Lower leg skin (tissue), 4 donors: Measurements from ENCODE around the gene BAHCC1. TPM values are rescaled to one million over a fixed set of nuclear protein-coding genes. Genes with fewer than 3 reads are reported as not detected.

Experiments
- DNase-seq, 2 donors: peaks; one replicate each; pipeline ENCODE4 v3.0.0-alpha.2; 2019; ENCODE audit warnings: low spot score in 2 of 2
- H3K4me3 ChIP-seq: fragments of 200-600 bp; sonication (generic); 2 replicates; pipeline ENCODE4 v1.5.1; 2017; ENCODE audit warnings: mild to moderate bottlenecking, low read depth; ENCODE audit not compliant: poor library complexity, severe bottlenecking
- POLR2A ChIP-seq, 2 donors: fragments of 450-650 bp; IDR thresholded peaks; one replicate each; pipeline ENCODE4 v1.6.1; 2016 to 2017; ENCODE audit warnings: antibody characterized with exemption in 2 of 2, mild to moderate bottlenecking in 1 of 2, moderate library complexity in 1 of 2
- WGBS, 2 donors: methylation state at CpG; one replicate each; pipeline ENCODE4 v1.1.5; 2018; 5-methylcytosine and 5-hydroxymethylcytosine counted together
- intact Hi-C: fragments of 100-400 bp; cut with DNase I; formaldehyde crosslinking; loops from one replicate; pipeline ENCODE4 v1.15.0; 2023; ENCODE audit warnings: low total_unique reads
- total RNA-seq, 4 donors: library from RNA; depleted of rRNA; stranded (reverse); fragments of >200 nt; gene quantifications; one replicate each; pipeline ENCODE4 v1.1.0, GENCODE V29; 2016
- TF ChIP-seq, protein P1 (sequence below), 3 donors: fragments of 450-650 bp; IDR thresholded peaks; one replicate each; pipeline ENCODE4 v1.5.1; 2016; ENCODE audit warnings: antibody characterized with exemption in 3 of 3, mild to moderate bottlenecking in 3 of 3, moderate library complexity in 2 of 3

Gene BAHCC1
- total RNA-seq, 4 donors from 2014 or later, result 4.1 to 14.2 (median 10.0) TPM

GRCh38 chr17:81427173-81428120, 32.2 kb downstream of the BAHCC1 start:
- intact Hi-C loops, result no loop called here
- no peak for DNase-seq
- H3K4me3 ChIP-seq, result no peak overlapping the region
- TF ChIP-seq, protein P1, sequence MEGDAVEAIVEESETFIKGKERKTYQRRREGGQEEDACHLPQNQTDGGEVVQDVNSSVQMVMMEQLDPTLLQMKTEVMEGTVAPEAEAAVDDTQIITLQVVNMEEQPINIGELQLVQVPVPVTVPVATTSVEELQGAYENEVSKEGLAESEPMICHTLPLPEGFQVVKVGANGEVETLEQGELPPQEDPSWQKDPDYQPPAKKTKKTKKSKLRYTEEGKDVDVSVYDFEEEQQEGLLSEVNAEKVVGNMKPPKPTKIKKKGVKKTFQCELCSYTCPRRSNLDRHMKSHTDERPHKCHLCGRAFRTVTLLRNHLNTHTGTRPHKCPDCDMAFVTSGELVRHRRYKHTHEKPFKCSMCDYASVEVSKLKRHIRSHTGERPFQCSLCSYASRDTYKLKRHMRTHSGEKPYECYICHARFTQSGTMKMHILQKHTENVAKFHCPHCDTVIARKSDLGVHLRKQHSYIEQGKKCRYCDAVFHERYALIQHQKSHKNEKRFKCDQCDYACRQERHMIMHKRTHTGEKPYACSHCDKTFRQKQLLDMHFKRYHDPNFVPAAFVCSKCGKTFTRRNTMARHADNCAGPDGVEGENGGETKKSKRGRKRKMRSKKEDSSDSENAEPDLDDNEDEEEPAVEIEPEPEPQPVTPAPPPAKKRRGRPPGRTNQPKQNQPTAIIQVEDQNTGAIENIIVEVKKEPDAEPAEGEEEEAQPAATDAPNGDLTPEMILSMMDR (IDR thresholded peaks at IDR 0.05), result no peak
- no peak for TF ChIP-seq POLR2A (IDR thresholded peaks at IDR 0.05)
- 41 to 44% methylated on average over 22 to 40 of the region's 41 CpGs for whole genome bisulfite sequencing, 2 donors

GRCh38 chr17:81428121-81428515, 32.9 kb downstream of the BAHCC1 start:
- H3K4me3 ChIP-seq, result no peak overlapping the region
- WGBS, 2 donors, result 21 to 24% methylated on average over 2 to 7 of the region's 12 CpGs
- TF ChIP-seq POLR2A (IDR thresholded peaks at IDR 0.05), result no peak
- TF ChIP-seq, protein P1 (IDR thresholded peaks at IDR 0.05), result no peak
- intact Hi-C loops, result no loop called here
- DNase-seq, result no peak

DNA sequence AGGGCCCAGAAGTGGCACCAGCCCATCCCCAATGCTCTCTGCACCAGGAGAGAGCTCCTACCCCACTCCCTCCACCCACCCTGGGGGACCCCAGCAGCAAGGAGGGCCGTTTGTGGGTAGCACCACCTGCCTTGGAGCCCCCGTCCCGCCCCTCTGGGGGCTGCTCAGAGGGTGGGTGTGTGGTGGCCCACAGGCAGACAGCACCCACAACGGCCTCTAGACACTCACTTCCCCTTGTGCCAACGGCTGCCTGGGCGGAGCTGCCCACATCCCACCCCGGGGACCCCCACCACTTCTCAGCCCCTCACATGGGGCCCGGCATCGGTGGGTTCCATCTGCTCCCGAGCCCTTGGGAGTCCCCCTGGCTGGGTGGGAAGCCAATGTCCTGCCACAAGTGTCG, 33.3 kb downstream of the BAHCC1 start:
- 15 to 20% methylated on average over 7 of the region's 11 CpGs for WGBS, 2 donors
- no peak for DNase-seq
- intact Hi-C loops, result no loop called here
- TF ChIP-seq, protein P1 (IDR thresholded peaks at IDR 0.05), result no peak
- no peak for TF ChIP-seq POLR2A (IDR thresholded peaks at IDR 0.05)
- no peak overlapping the region for H3K4me3 ChIP-seq

- peak in 1 of 2 donors; percentile 95 for DNase-seq
- 2 to 15% methylated on average over 19 to 27 of the region's 41 CpGs for WGBS, 2 donors
- intact Hi-C loops, result no loop called here
- no peak overlapping the region for H3K4me3 ChIP-seq
- no peak for TF ChIP-seq POLR2A (IDR thresholded peaks at IDR 0.05)
- TF ChIP-seq, protein P1 (IDR thresholded peaks at IDR 0.05), result no peak
Measured at GRCh38 chr17:81428948-81429774, 33.9 kb downstream of the BAHCC1 start.

- TF ChIP-seq, protein P1 (IDR thresholded peaks at IDR 0.05), result no peak
- TF ChIP-seq POLR2A (IDR thresholded peaks at IDR 0.05), result no peak
- DNase-seq, result no peak
- intact Hi-C loops, result no loop called here
- no peak overlapping the region for H3K4me3 ChIP-seq
- 28 to 41% methylated on average over 17 to 22 of the region's 30 CpGs for WGBS, 2 donors
Measured at GRCh38 chr17:81429821-81430551, 34.7 kb downstream of the BAHCC1 start.
